HCT116 (cell line): ENCODE measurements around the gene CFAP54. TPM values are rescaled to one million over a fixed set of nuclear protein-coding genes. Genes with fewer than 3 reads are reported as not detected.

Source experiments
- ATAC-seq: fragments of 200-7000 bp; cut with Tn5 transposase; 2 replicates; pipeline ENCODE4 v1.9.1; 2020; ENCODE audit warnings: mild to moderate bottlenecking, moderate library complexity
- BruUV-seq: library from RNA; stranded (reverse); fragments of 400-500 nt; replicated peaks from 2 replicates; lab custom pipeline; 2021; lab: Mats Ljungman, UMichigan
- CTCF ChIA-PET: fragments of 300-600 bp; sonication (Branson Sonifier 250); formaldehyde crosslinking; loops from one replicate; lab custom pipeline; 2021; ENCODE audit warnings: antibody characterized with exemption; lab: Charles Lee
- POLR2A ChIA-PET: fragments of 300-600, 350-600 bp; sonication (Branson Sonifier 250); formaldehyde crosslinking; loops from one replicate; lab custom pipeline; 2021; ENCODE audit warnings: antibody characterized with exemption; lab: Charles Lee
- RAD21 ChIA-PET, 2 experiments: fragments of 300-600 bp; sonication (Branson Sonifier 250); formaldehyde crosslinking; loops; one replicate each; lab custom pipeline; 2023; ENCODE audit warnings: low total read pairs in 2 of 2; ENCODE audit not compliant: uncharacterized antibody in 2 of 2, unreplicated experiment in 2 of 2, low non-redundant PET in 1 of 2; lab: Charles Lee
- DNase-seq: peaks from one replicate; pipeline ENCODE4 v3.0.0-alpha.2; 2010; ENCODE audit warnings: low read depth, low spot score
- H2AFZ ChIP-seq: fragments of 200-600 bp; shearing (Covaris generic), sonication (generic); 2 replicates; pipeline ENCODE4 v1.6.1; 2017; ENCODE audit warnings: low read depth, mixed run types, mixed read lengths, antibody characterized with exemption, low read length; ENCODE audit not compliant: poor library complexity, severe bottlenecking
- H3K27ac ChIP-seq: 2 replicates; pipeline ENCODE4 v1.5.1; 2012; ENCODE audit warnings: low read depth, low read length
- H3K27me3 ChIP-seq: fragments of 200-600 bp; sonication (generic); 2 replicates; pipeline ENCODE4 v1.6.1; 2016; ENCODE audit warnings: mixed run types, low read length, mixed read lengths; ENCODE audit not compliant: insufficient read depth
- H3K36me3 ChIP-seq, 2 experiments: fragments of 200-500 bp in 1 of 2; fragments of 200-600 bp in 1 of 2; sonication (Bioruptor generic) in 1 of 2; sonication (generic) in 1 of 2; 2 replicates each; pipeline versions ENCODE4 v1.5.1 to v1.6.1; 2014 to 2016; ENCODE audit warnings: low read length in 2 of 2, inconsistent platforms in 1 of 2, mixed read lengths in 1 of 2, mixed run types in 1 of 2; ENCODE audit not compliant: insufficient read depth in 2 of 2, control insufficient read depth in 1 of 2
- H3K4me1 ChIP-seq, 2 experiments: fragments of 200-600 bp in 1 of 2; sonication (generic) in 1 of 2; 2 replicates each; pipeline versions ENCODE4 v1.5.1 to v1.6.1; 2012 to 2017; ENCODE audit warnings: low read length in 2 of 2, inconsistent platforms in 1 of 2, mild to moderate bottlenecking in 1 of 2, mixed read lengths in 1 of 2, mixed run types in 1 of 2, moderate library complexity in 1 of 2; ENCODE audit not compliant: insufficient read depth in 2 of 2, control insufficient read depth in 1 of 2
- H3K4me2 ChIP-seq: fragments of 200-600 bp; sonication (generic); 2 replicates; pipeline ENCODE4 v1.6.1; 2017; ENCODE audit warnings: mixed run types, low read length, mixed read lengths
- H3K4me3 ChIP-seq, 2 experiments: fragments of 200-600 bp in 1 of 2; sonication (generic) in 1 of 2; replicated peaks in 1 of 2; 2 replicates each; pipeline ENCODE4 v1.5.1; 2011 to 2016; ENCODE audit warnings: low read length in 2 of 2, control low read depth in 1 of 2, low read depth in 1 of 2, mild to moderate bottlenecking in 1 of 2, mixed read lengths in 1 of 2, mixed run types in 1 of 2
- H3K79me2 ChIP-seq: fragments of 200-600 bp; sonication (generic); 2 replicates; pipeline ENCODE4 v1.6.1; 2017; ENCODE audit warnings: mild to moderate bottlenecking, mixed run types, low read length, moderate library complexity, mixed read lengths; ENCODE audit not compliant: insufficient read depth
- H3K9ac ChIP-seq: fragments of 200-600 bp; sonication (generic); 2 replicates; pipeline ENCODE4 v1.6.1; 2016; ENCODE audit warnings: low read length, mixed read lengths
- H3K9me2 ChIP-seq: fragments of 200-600 bp; sonication (generic), shearing (Covaris generic); 2 replicates; pipeline ENCODE4 v1.6.1; 2017; ENCODE audit warnings: mixed run types, mild to moderate bottlenecking, moderate library complexity; ENCODE audit not compliant: insufficient read depth
- H3K9me3 ChIP-seq, 2 experiments: fragments of 200-500 bp in 1 of 2; fragments of 200-600 bp in 1 of 2; sonication (Bioruptor generic) in 1 of 2; sonication (generic) in 1 of 2; 2 replicates each; pipeline ENCODE4 v1.6.1; 2014 to 2017; ENCODE audit warnings: low read length in 2 of 2, mixed read lengths in 2 of 2, inconsistent platforms in 1 of 2, low read depth in 1 of 2, mild to moderate bottlenecking in 1 of 2, mixed run types in 1 of 2, moderate library complexity in 1 of 2; ENCODE audit not compliant: control insufficient read depth in 1 of 2, insufficient read depth in 1 of 2
- H4K20me1 ChIP-seq: fragments of 200-600 bp; sonication (generic), shearing (Covaris generic); 2 replicates; pipeline ENCODE4 v1.6.1; 2017; ENCODE audit warnings: mixed run types, mild to moderate bottlenecking, moderate library complexity; ENCODE audit not compliant: insufficient read depth
- CBX3 ChIP-seq: IDR thresholded peaks from 2 replicates; pipeline ENCODE4 v1.6.1; 2012; ENCODE audit warnings: low read depth
- CEBPB ChIP-seq: IDR thresholded peaks from 2 replicates; pipeline ENCODE4 v1.6.1; 2012; ENCODE audit warnings: low read depth
- ELF1 ChIP-seq: IDR thresholded peaks from 2 replicates; pipeline ENCODE4 v1.6.1; 2012; ENCODE audit warnings: low read depth, borderline replicate concordance
- EZH2 ChIP-seq: fragments of 200-600 bp; sonication (generic); IDR thresholded peaks from 2 replicates; pipeline ENCODE4 v1.6.1; 2017; ENCODE audit warnings: antibody characterized with exemption, mixed run types
- JUND ChIP-seq: IDR thresholded peaks from 2 replicates; pipeline ENCODE4 v1.6.1; 2012
- POLR2A ChIP-seq: IDR thresholded peaks from 2 replicates; pipeline ENCODE4 v1.7.0; 2011; ENCODE audit warnings: borderline replicate concordance; ENCODE audit not compliant: insufficient read depth, insufficient read length; ENCODE audit errors: extremely low read depth
- POLR2AphosphoS5 ChIP-seq: IDR thresholded peaks from 2 replicates; pipeline ENCODE4 v1.6.1; 2011; ENCODE audit warnings: mild to moderate bottlenecking, low read depth, low read length, moderate library complexity
- RAD21 ChIP-seq: IDR thresholded peaks from 2 replicates; pipeline ENCODE4 v1.6.1; 2012; ENCODE audit warnings: low read depth, mild to moderate bottlenecking
- SIN3A ChIP-seq: IDR thresholded peaks from 2 replicates; pipeline ENCODE4 v1.6.1; 2012; ENCODE audit warnings: low read depth
- SP1 ChIP-seq: IDR thresholded peaks from 2 replicates; pipeline ENCODE4 v1.6.1; 2012; ENCODE audit warnings: low read depth
- SRF ChIP-seq: IDR thresholded peaks from 2 replicates; pipeline ENCODE4 v1.6.1; 2012; ENCODE audit warnings: low read depth
- TCF7L2 ChIP-seq: IDR thresholded peaks from 2 replicates; pipeline ENCODE4 v1.7.0; 2011; ENCODE audit warnings: borderline replicate concordance, inconsistent platforms; ENCODE audit not compliant: insufficient read depth, insufficient read length; ENCODE audit errors: extremely low read depth
- YY1 ChIP-seq: IDR thresholded peaks from 2 replicates; pipeline ENCODE4 v1.6.1; 2011; ENCODE audit warnings: low read length, low read depth, moderate library complexity, mild to moderate bottlenecking; ENCODE audit not compliant: insufficient replicate concordance; ENCODE audit errors: extremely low read depth
- ZFX ChIP-seq: fragments of 450-650 bp; IDR thresholded peaks from 2 replicates; pipeline ENCODE4 v1.6.1; 2017
- ZNF274 ChIP-seq: fragments of 200-500 bp; sonication (Bioruptor generic); IDR thresholded peaks from 2 replicates; pipeline ENCODE4 v1.6.1; 2014; ENCODE audit warnings: mild to moderate bottlenecking, low read depth, low read length, inconsistent platforms
- intact Hi-C: fragments of 100-400 bp; cut with micrococcal nuclease; formaldehyde crosslinking; loops from 2 replicates; pipeline ENCODE4 v1.10.0; 2022
- total RNA-seq: library from RNA; stranded (reverse); gene quantifications from one replicate; pipeline ENCODE4 v1.2.1, GENCODE V29; 2021; ENCODE audit not compliant: unreplicated experiment
- TF ChIP-seq, protein P1 (sequence below): IDR thresholded peaks from 2 replicates; pipeline ENCODE4 v1.6.1; 2012
- TF ChIP-seq, protein P2 (sequence below): IDR thresholded peaks from 2 replicates; pipeline ENCODE4 v1.6.1; 2012; ENCODE audit warnings: low read depth
- TF ChIP-seq, protein P3 (sequence below): IDR thresholded peaks from 2 replicates; pipeline ENCODE4 v1.6.1; 2012
- TF ChIP-seq, protein P4 (sequence below), 3 experiments: fragments of 200-600 bp in 1 of 3; sonication (generic) in 1 of 3; IDR thresholded peaks in 2 of 3; conservative IDR thresholded peaks in 1 of 3; 2 replicates each; pipeline ENCODE4 v1.5.1; 2012 to 2017; ENCODE audit warnings: low read depth in 2 of 3, low read length in 2 of 3, antibody characterized with exemption in 1 of 3, borderline replicate concordance in 1 of 3, control low read depth in 1 of 3, mild to moderate bottlenecking in 1 of 3, mixed read lengths in 1 of 3, mixed run types in 1 of 3, moderate library complexity in 1 of 3; ENCODE audit not compliant: insufficient read depth in 1 of 3

CFAP54 gene
- total RNA-seq, 1 experiment from 2014 or later = 0.25 TPM

DNA sequence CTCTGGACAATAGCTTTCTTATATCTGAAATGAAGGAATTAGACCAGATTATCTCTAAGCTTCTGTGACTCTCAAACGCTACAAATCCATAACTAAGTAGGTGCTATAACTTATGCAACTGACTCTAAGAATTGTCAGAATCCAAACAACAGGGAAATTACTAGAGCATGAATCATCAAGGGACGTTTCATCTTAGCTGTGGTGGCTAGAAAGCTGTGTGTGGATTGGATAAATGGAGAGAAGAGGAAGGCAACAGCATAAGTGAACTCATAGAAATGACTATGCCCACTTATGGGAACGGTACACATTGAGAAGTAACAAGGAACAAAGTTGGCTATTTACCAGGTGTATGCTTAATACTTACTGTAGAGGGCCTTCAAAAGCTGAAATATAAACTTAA lies 321.7 kb downstream of the CFAP54 start:
- intact Hi-C loops = no loop called here
- Histone ChIP-seq H4K20me1 (no peaks in the 10 kb centered on the region), H3K79me2 (no peaks in the 10 kb centered on the region), H3K27ac (no peak overlapping the region), H3K9me2 (no peaks in the 10 kb centered on the region), H3K4me1 (0 out of 4 replicates have a peak, but pooled peaks cover 0 to 3% of the 10 kb centered on the region in 2 experiments), H3K4me2 (no peak overlapping the region), H3K36me3 (no peaks in the 10 kb centered on the region), H3K27me3 (no peaks in the 10 kb centered on the region; the same call in 1 of the 2 replicates), H3K4me3 (no peak overlapping the region), H2AFZ (no peak overlapping the region), H3K9me3 (no peaks in the 10 kb centered on the region), H3K9ac (no peak overlapping the region)
- no TSS peak for BruUV-seq
- RAD21 ChIA-PET = no interaction called here
- no peak for DNase-seq
- no peak; the same call in 1 of the 2 replicates for ATAC-seq
- CTCF ChIA-PET = no interaction called here
- POLR2A ChIA-PET = no interaction called here
- TF ChIP-seq SIN3A (no peak), JUND (no peak), YY1 (no peak), SP1 (no peak), ELF1 (no peak), TCF7L2 (no peak), ZFX (no peak), POLR2A (no peak), POLR2AphosphoS5 (no peak), CEBPB (no peak), CBX3 (no peak), EZH2 (no peak), RAD21 (no peak), SRF (no peak), ZNF274 (no peak)
- TF ChIP-seq, protein P1, sequence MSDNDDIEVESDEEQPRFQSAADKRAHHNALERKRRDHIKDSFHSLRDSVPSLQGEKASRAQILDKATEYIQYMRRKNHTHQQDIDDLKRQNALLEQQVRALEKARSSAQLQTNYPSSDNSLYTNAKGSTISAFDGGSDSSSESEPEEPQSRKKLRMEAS = no peak
- TF ChIP-seq, protein P2, sequence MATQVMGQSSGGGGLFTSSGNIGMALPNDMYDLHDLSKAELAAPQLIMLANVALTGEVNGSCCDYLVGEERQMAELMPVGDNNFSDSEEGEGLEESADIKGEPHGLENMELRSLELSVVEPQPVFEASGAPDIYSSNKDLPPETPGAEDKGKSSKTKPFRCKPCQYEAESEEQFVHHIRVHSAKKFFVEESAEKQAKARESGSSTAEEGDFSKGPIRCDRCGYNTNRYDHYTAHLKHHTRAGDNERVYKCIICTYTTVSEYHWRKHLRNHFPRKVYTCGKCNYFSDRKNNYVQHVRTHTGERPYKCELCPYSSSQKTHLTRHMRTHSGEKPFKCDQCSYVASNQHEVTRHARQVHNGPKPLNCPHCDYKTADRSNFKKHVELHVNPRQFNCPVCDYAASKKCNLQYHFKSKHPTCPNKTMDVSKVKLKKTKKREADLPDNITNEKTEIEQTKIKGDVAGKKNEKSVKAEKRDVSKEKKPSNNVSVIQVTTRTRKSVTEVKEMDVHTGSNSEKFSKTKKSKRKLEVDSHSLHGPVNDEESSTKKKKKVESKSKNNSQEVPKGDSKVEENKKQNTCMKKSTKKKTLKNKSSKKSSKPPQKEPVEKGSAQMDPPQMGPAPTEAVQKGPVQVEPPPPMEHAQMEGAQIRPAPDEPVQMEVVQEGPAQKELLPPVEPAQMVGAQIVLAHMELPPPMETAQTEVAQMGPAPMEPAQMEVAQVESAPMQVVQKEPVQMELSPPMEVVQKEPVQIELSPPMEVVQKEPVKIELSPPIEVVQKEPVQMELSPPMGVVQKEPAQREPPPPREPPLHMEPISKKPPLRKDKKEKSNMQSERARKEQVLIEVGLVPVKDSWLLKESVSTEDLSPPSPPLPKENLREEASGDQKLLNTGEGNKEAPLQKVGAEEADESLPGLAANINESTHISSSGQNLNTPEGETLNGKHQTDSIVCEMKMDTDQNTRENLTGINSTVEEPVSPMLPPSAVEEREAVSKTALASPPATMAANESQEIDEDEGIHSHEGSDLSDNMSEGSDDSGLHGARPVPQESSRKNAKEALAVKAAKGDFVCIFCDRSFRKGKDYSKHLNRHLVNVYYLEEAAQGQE = no peak
- TF ChIP-seq, protein P3, sequence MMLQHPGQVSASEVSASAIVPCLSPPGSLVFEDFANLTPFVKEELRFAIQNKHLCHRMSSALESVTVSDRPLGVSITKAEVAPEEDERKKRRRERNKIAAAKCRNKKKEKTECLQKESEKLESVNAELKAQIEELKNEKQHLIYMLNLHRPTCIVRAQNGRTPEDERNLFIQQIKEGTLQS = no peak
- TF ChIP-seq, protein P4, sequence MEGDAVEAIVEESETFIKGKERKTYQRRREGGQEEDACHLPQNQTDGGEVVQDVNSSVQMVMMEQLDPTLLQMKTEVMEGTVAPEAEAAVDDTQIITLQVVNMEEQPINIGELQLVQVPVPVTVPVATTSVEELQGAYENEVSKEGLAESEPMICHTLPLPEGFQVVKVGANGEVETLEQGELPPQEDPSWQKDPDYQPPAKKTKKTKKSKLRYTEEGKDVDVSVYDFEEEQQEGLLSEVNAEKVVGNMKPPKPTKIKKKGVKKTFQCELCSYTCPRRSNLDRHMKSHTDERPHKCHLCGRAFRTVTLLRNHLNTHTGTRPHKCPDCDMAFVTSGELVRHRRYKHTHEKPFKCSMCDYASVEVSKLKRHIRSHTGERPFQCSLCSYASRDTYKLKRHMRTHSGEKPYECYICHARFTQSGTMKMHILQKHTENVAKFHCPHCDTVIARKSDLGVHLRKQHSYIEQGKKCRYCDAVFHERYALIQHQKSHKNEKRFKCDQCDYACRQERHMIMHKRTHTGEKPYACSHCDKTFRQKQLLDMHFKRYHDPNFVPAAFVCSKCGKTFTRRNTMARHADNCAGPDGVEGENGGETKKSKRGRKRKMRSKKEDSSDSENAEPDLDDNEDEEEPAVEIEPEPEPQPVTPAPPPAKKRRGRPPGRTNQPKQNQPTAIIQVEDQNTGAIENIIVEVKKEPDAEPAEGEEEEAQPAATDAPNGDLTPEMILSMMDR (IDR thresholded peaks at IDR 0.05 in 2 of 3, conservative IDR thresholded peaks at IDR 0.05 in 1 of 3; ENCODE audit: borderline replicate concordance in 1 of 3, insufficient read depth in 1 of 3, low read depth in 2 of 3, low read length in 2 of 3) = no peak
